HCT116 (cell line): ENCODE measurements around the gene ATXN1. TPM values are rescaled to one million over a fixed set of nuclear protein-coding genes. Genes with fewer than 3 reads are reported as not detected.

ENCODE experiments used
- ATAC-seq: fragments of 200-7000 bp; cut with Tn5 transposase; 2 replicates; pipeline ENCODE4 v1.9.1; 2020; ENCODE audit warnings: mild to moderate bottlenecking, moderate library complexity
- BruUV-seq: library from RNA; stranded (reverse); fragments of 400-500 nt; replicated peaks from 2 replicates; lab custom pipeline; 2021; lab: Mats Ljungman, UMichigan
- CTCF ChIA-PET: fragments of 300-600 bp; sonication (Branson Sonifier 250); formaldehyde crosslinking; loops from one replicate; lab custom pipeline; 2021; ENCODE audit warnings: antibody characterized with exemption; lab: Charles Lee
- POLR2A ChIA-PET: fragments of 300-600, 350-600 bp; sonication (Branson Sonifier 250); formaldehyde crosslinking; loops from one replicate; lab custom pipeline; 2021; ENCODE audit warnings: antibody characterized with exemption; lab: Charles Lee
- RAD21 ChIA-PET, 2 experiments: fragments of 300-600 bp; sonication (Branson Sonifier 250); formaldehyde crosslinking; loops; one replicate each; lab custom pipeline; 2023; ENCODE audit warnings: low total read pairs in 2 of 2; ENCODE audit not compliant: uncharacterized antibody in 2 of 2, unreplicated experiment in 2 of 2, low non-redundant PET in 1 of 2; lab: Charles Lee
- DNase-seq: peaks from one replicate; pipeline ENCODE4 v3.0.0-alpha.2; 2010; ENCODE audit warnings: low read depth, low spot score
- H2AFZ ChIP-seq: fragments of 200-600 bp; shearing (Covaris generic), sonication (generic); 2 replicates; pipeline ENCODE4 v1.6.1; 2017; ENCODE audit warnings: low read depth, mixed run types, mixed read lengths, antibody characterized with exemption, low read length; ENCODE audit not compliant: poor library complexity, severe bottlenecking
- H3K27ac ChIP-seq: 2 replicates; pipeline ENCODE4 v1.5.1; 2012; ENCODE audit warnings: low read depth, low read length
- H3K27me3 ChIP-seq: fragments of 200-600 bp; sonication (generic); 2 replicates; pipeline ENCODE4 v1.6.1; 2016; ENCODE audit warnings: mixed run types, low read length, mixed read lengths; ENCODE audit not compliant: insufficient read depth
- H3K36me3 ChIP-seq, 2 experiments: fragments of 200-500 bp in 1 of 2; fragments of 200-600 bp in 1 of 2; sonication (Bioruptor generic) in 1 of 2; sonication (generic) in 1 of 2; 2 replicates each; pipeline versions ENCODE4 v1.5.1 to v1.6.1; 2014 to 2016; ENCODE audit warnings: low read length in 2 of 2, inconsistent platforms in 1 of 2, mixed read lengths in 1 of 2, mixed run types in 1 of 2; ENCODE audit not compliant: insufficient read depth in 2 of 2, control insufficient read depth in 1 of 2
- H3K4me1 ChIP-seq, 2 experiments: fragments of 200-600 bp in 1 of 2; sonication (generic) in 1 of 2; 2 replicates each; pipeline versions ENCODE4 v1.5.1 to v1.6.1; 2012 to 2017; ENCODE audit warnings: low read length in 2 of 2, inconsistent platforms in 1 of 2, mild to moderate bottlenecking in 1 of 2, mixed read lengths in 1 of 2, mixed run types in 1 of 2, moderate library complexity in 1 of 2; ENCODE audit not compliant: insufficient read depth in 2 of 2, control insufficient read depth in 1 of 2
- H3K4me2 ChIP-seq: fragments of 200-600 bp; sonication (generic); 2 replicates; pipeline ENCODE4 v1.6.1; 2017; ENCODE audit warnings: mixed run types, low read length, mixed read lengths
- H3K4me3 ChIP-seq, 2 experiments: fragments of 200-600 bp in 1 of 2; sonication (generic) in 1 of 2; replicated peaks in 1 of 2; 2 replicates each; pipeline ENCODE4 v1.5.1; 2011 to 2016; ENCODE audit warnings: low read length in 2 of 2, control low read depth in 1 of 2, low read depth in 1 of 2, mild to moderate bottlenecking in 1 of 2, mixed read lengths in 1 of 2, mixed run types in 1 of 2
- H3K79me2 ChIP-seq: fragments of 200-600 bp; sonication (generic); 2 replicates; pipeline ENCODE4 v1.6.1; 2017; ENCODE audit warnings: mild to moderate bottlenecking, mixed run types, low read length, moderate library complexity, mixed read lengths; ENCODE audit not compliant: insufficient read depth
- H3K9ac ChIP-seq: fragments of 200-600 bp; sonication (generic); 2 replicates; pipeline ENCODE4 v1.6.1; 2016; ENCODE audit warnings: low read length, mixed read lengths
- H3K9me2 ChIP-seq: fragments of 200-600 bp; sonication (generic), shearing (Covaris generic); 2 replicates; pipeline ENCODE4 v1.6.1; 2017; ENCODE audit warnings: mixed run types, mild to moderate bottlenecking, moderate library complexity; ENCODE audit not compliant: insufficient read depth
- H3K9me3 ChIP-seq, 2 experiments: fragments of 200-500 bp in 1 of 2; fragments of 200-600 bp in 1 of 2; sonication (Bioruptor generic) in 1 of 2; sonication (generic) in 1 of 2; 2 replicates each; pipeline ENCODE4 v1.6.1; 2014 to 2017; ENCODE audit warnings: low read length in 2 of 2, mixed read lengths in 2 of 2, inconsistent platforms in 1 of 2, low read depth in 1 of 2, mild to moderate bottlenecking in 1 of 2, mixed run types in 1 of 2, moderate library complexity in 1 of 2; ENCODE audit not compliant: control insufficient read depth in 1 of 2, insufficient read depth in 1 of 2
- H4K20me1 ChIP-seq: fragments of 200-600 bp; sonication (generic), shearing (Covaris generic); 2 replicates; pipeline ENCODE4 v1.6.1; 2017; ENCODE audit warnings: mixed run types, mild to moderate bottlenecking, moderate library complexity; ENCODE audit not compliant: insufficient read depth
- ATF3 ChIP-seq: IDR thresholded peaks from 2 replicates; pipeline ENCODE4 v1.6.1; 2012
- CBX3 ChIP-seq: IDR thresholded peaks from 2 replicates; pipeline ENCODE4 v1.6.1; 2012; ENCODE audit warnings: low read depth
- CEBPB ChIP-seq: IDR thresholded peaks from 2 replicates; pipeline ENCODE4 v1.6.1; 2012; ENCODE audit warnings: low read depth
- CTCF ChIP-seq, 3 experiments: fragments of 200-600 bp in 1 of 3; sonication (generic) in 1 of 3; IDR thresholded peaks in 2 of 3; conservative IDR thresholded peaks in 1 of 3; 2 replicates each; pipeline ENCODE4 v1.5.1; 2012 to 2017; ENCODE audit warnings: low read depth in 2 of 3, low read length in 2 of 3, antibody characterized with exemption in 1 of 3, borderline replicate concordance in 1 of 3, control low read depth in 1 of 3, mild to moderate bottlenecking in 1 of 3, mixed read lengths in 1 of 3, mixed run types in 1 of 3, moderate library complexity in 1 of 3; ENCODE audit not compliant: insufficient read depth in 1 of 3
- EGR1 ChIP-seq: IDR thresholded peaks from 2 replicates; pipeline ENCODE4 v1.6.1; 2012; ENCODE audit warnings: low read depth
- ELF1 ChIP-seq: IDR thresholded peaks from 2 replicates; pipeline ENCODE4 v1.6.1; 2012; ENCODE audit warnings: low read depth, borderline replicate concordance
- EZH2 ChIP-seq: fragments of 200-600 bp; sonication (generic); IDR thresholded peaks from 2 replicates; pipeline ENCODE4 v1.6.1; 2017; ENCODE audit warnings: antibody characterized with exemption, mixed run types
- EZH2phosphoT487 ChIP-seq: fragments of 200-600 bp; IDR thresholded peaks from 2 replicates; pipeline ENCODE4 v1.6.1; 2018; ENCODE audit warnings: antibody characterized with exemption, borderline replicate concordance
- FOSL1 ChIP-seq: IDR thresholded peaks from 2 replicates; pipeline ENCODE4 v1.6.1; 2012; ENCODE audit warnings: low read depth
- JUND ChIP-seq: IDR thresholded peaks from 2 replicates; pipeline ENCODE4 v1.6.1; 2012
- RAD21 ChIP-seq: IDR thresholded peaks from 2 replicates; pipeline ENCODE4 v1.6.1; 2012; ENCODE audit warnings: low read depth, mild to moderate bottlenecking
- SP1 ChIP-seq: IDR thresholded peaks from 2 replicates; pipeline ENCODE4 v1.6.1; 2012; ENCODE audit warnings: low read depth
- SRF ChIP-seq: IDR thresholded peaks from 2 replicates; pipeline ENCODE4 v1.6.1; 2012; ENCODE audit warnings: low read depth
- YY1 ChIP-seq: IDR thresholded peaks from 2 replicates; pipeline ENCODE4 v1.6.1; 2011; ENCODE audit warnings: low read length, low read depth, moderate library complexity, mild to moderate bottlenecking; ENCODE audit not compliant: insufficient replicate concordance; ENCODE audit errors: extremely low read depth
- ZBTB33 ChIP-seq: IDR thresholded peaks from 2 replicates; pipeline ENCODE4 v1.6.1; 2011; ENCODE audit warnings: mild to moderate bottlenecking, low read length, moderate library complexity; ENCODE audit not compliant: insufficient replicate concordance; ENCODE audit errors: extremely low read depth
- ZFX ChIP-seq: fragments of 450-650 bp; IDR thresholded peaks from 2 replicates; pipeline ENCODE4 v1.6.1; 2017
- ZNF274 ChIP-seq: fragments of 200-500 bp; sonication (Bioruptor generic); IDR thresholded peaks from 2 replicates; pipeline ENCODE4 v1.6.1; 2014; ENCODE audit warnings: mild to moderate bottlenecking, low read depth, low read length, inconsistent platforms
- intact Hi-C: fragments of 100-400 bp; cut with micrococcal nuclease; formaldehyde crosslinking; loops from 2 replicates; pipeline ENCODE4 v1.10.0; 2022
- total RNA-seq: library from RNA; stranded (reverse); gene quantifications from one replicate; pipeline ENCODE4 v1.2.1, GENCODE V29; 2021; ENCODE audit not compliant: unreplicated experiment

Gene ATXN1
- total RNA-seq, 1 experiment from 2014 or later: 21.0 TPM

GRCh38 chr6:16533721-16534136, 227.5 kb downstream of the ATXN1 start:
- ChIA-PET RAD21 (no interaction called here), CTCF (no interaction called here), POLR2A (no interaction called here)
- intact Hi-C loops: no loop called here
- no peak for DNase-seq
- Histone ChIP-seq H3K4me1 (peaks cover 2 to 8% of the 10 kb centered on the region in 2 experiments; a peak in 3 of 4 replicates), H3K36me3 (no peaks in the 10 kb centered on the region), H4K20me1 (no peaks in the 10 kb centered on the region), H3K4me3 (no peak overlapping the region), H3K9me2 (no peaks in the 10 kb centered on the region), H3K9me3 (no peaks in the 10 kb centered on the region), H3K4me2 (no peak overlapping the region), H3K9ac (no peak overlapping the region), H2AFZ (no peak overlapping the region), H3K27ac (no peak overlapping the region), H3K27me3 (no peaks in the 10 kb centered on the region), H3K79me2 (no peaks in the 10 kb centered on the region)
- ATAC-seq: no peak
- TF ChIP-seq ZNF274 (no peak), JUND (no peak), CBX3 (no peak), YY1 (no peak), FOSL1 (no peak), RAD21 (no peak), ZFX (no peak), EGR1 (no peak), EZH2phosphoT487 (no peak), SP1 (no peak), ATF3 (no peak)
- BruUV-seq: no TSS peak

- no peak overlapping the region for H2AFZ ChIP-seq
- BruUV-seq: no TSS peak
- no peaks in the 10 kb centered on the region for H4K20me1 ChIP-seq
- RAD21 ChIA-PET: no interaction called here
- POLR2A ChIA-PET: no interaction called here
- H3K79me2 ChIP-seq: no peaks in the 10 kb centered on the region
- intact Hi-C loops: no loop called here
- no peaks in the 10 kb centered on the region for H3K27me3 ChIP-seq
- no peak for TF ChIP-seq RAD21
- no peak for TF ChIP-seq EZH2phosphoT487
- TF ChIP-seq CEBPB: no peak
- TF ChIP-seq ZBTB33: no peak
- TF ChIP-seq EGR1: no peak
- no peak for TF ChIP-seq ZFX
- TF ChIP-seq SP1: no peak
- TF ChIP-seq CTCF (IDR thresholded peaks at IDR 0.05 in 2 of 3, conservative IDR thresholded peaks at IDR 0.05 in 1 of 3; ENCODE audit: borderline replicate concordance in 1 of 3, insufficient read depth in 1 of 3, low read depth in 2 of 3, low read length in 2 of 3): no peak
- no peak for TF ChIP-seq ATF3
- TF ChIP-seq SRF: no peak
- no peak for TF ChIP-seq ELF1
- no peak for TF ChIP-seq EZH2
- TF ChIP-seq, all 23 proteins: peak for 0
- Histone ChIP-seq H3K4me3 (no peak overlapping the region), H3K36me3 (no peaks in the 10 kb centered on the region), H3K4me1 (peaks cover 0 to 4% of the 10 kb centered on the region in 2 experiments; a peak in 1 of 4 replicates), H3K9ac (no peak overlapping the region), H3K4me2 (no peak overlapping the region), H3K9me2 (no peaks in the 10 kb centered on the region), H3K27ac (no peak overlapping the region), H3K9me3 (no peaks in the 10 kb centered on the region)
- no peak for DNase-seq
- no peak for ATAC-seq
- CTCF ChIA-PET: no interaction called here
Measured at GRCh38 chr6:16533210-16533609, 228.1 kb downstream of the ATXN1 start.
